Sciatic nerve (tissue), 2 donors: ENCODE data around the gene KRT2. TPM values are rescaled to one million over a fixed set of nuclear protein-coding genes. Genes with fewer than 3 reads are reported as not detected.

Experiments
- ATAC-seq: fragments of 200-7000 bp; cut with Tn5 transposase; one replicate; pipeline ENCODE4 v1.9.1; 2020; ENCODE audit warnings: mild to moderate bottlenecking, moderate library complexity
- DNase-seq: peaks from one replicate; pipeline ENCODE4 v3.0.0-alpha.2; 2020; ENCODE audit warnings: low spot score
- intact Hi-C: fragments of 100-400 bp; cut with DNase I; formaldehyde crosslinking; loops from one replicate; pipeline ENCODE4 v1.14.2; 2022
- total RNA-seq: library from RNA; stranded (reverse); fragmentation: NEBNext Ultra II Directional; extraction: Animal tissue kit (Norgen Biotek cat#: 25700); gene quantifications from one replicate; pipeline ENCODE4 v1.2.1, GENCODE V29; 2021
- donor health status: DM: no; HTN: no; CAD: no.
- donor health status: DM: no; HTN: no; CAD: no.

KRT2 gene
- total RNA-seq, 1 donor from 2014 or later = not detected

GRCh38 chr12:52686756-52687487, 34.9 kb upstream of the KRT2 start:
- intact Hi-C loops = no loop called here
- DNase-seq (no peak), ATAC-seq (no peak)

- ATAC-seq (no peak), DNase-seq (no peak)
- intact Hi-C loops = no loop called here
Measured at GRCh38 chr12:52686063-52686462, 34.1 kb upstream of the KRT2 start.

GRCh38 chr12:52685406-52685890, 33.4 kb upstream of the KRT2 start:
- DNase-seq (no peak), ATAC-seq (no peak)
- intact Hi-C loops = no loop called here

GRCh38 chr12:52684431-52684830, 32.4 kb upstream of the KRT2 start:
- intact Hi-C loops = no loop called here
- DNase-seq (no peak), ATAC-seq (no peak)

GRCh38 chr12:52683575-52684300, 31.7 kb upstream of the KRT2 start:
- ATAC-seq (no peak), DNase-seq (no peak)
- intact Hi-C loops = no loop called here

- intact Hi-C loops = no loop called here
- DNase-seq (no peak), ATAC-seq (peak; percentile 63)
Measured at GRCh38 chr12:52682938-52683574, 31.0 kb upstream of the KRT2 start.

GRCh38 chr12:52682381-52682660, 30.3 kb upstream of the KRT2 start:
- intact Hi-C loops = no loop called here
- DNase-seq = no peak
- ATAC-seq = no peak

- DNase-seq = no peak
- ATAC-seq = no peak
- intact Hi-C loops = no loop called here
Measured at GRCh38 chr12:52681526-52682380, 29.7 kb upstream of the KRT2 start.

- DNase-seq (no peak), ATAC-seq (no peak)
- intact Hi-C loops = no loop called here
Measured at GRCh38 chr12:52680363-52680762, 28.4 kb upstream of the KRT2 start, which contains the start of gene KRT1. Gene KRT1, minus strand, starts transcription at chr12:52680407. Its CDS starts 59 bp downstream, at chr12:52680348.

- DNase-seq = no peak
- no peak for ATAC-seq
- intact Hi-C loops = no loop called here
Measured at GRCh38 chr12:52679875-52680274, 27.9 kb upstream of the KRT2 start.

- ATAC-seq (no peak), DNase-seq (no peak)
- intact Hi-C loops = no loop called here
Measured at GRCh38 chr12:52677671-52678070, 25.7 kb upstream of the KRT2 start.

- no peak for ATAC-seq
- intact Hi-C loops = no loop called here
- no peak for DNase-seq
Measured at GRCh38 chr12:52677126-52677525, 25.1 kb upstream of the KRT2 start.

- intact Hi-C loops = no loop called here
- DNase-seq (no peak), ATAC-seq (no peak)
Measured at GRCh38 chr12:52676163-52676562, 24.2 kb upstream of the KRT2 start.

- no peak for DNase-seq
- intact Hi-C loops = no loop called here
- no peak for ATAC-seq
Measured at GRCh38 chr12:52675301-52675701, 23.3 kb upstream of the KRT2 start.

- DNase-seq (no peak), ATAC-seq (no peak)
- intact Hi-C loops = no loop called here
Measured at GRCh38 chr12:52674433-52674775, 22.4 kb upstream of the KRT2 start.

GRCh38 chr12:52673713-52674432, 21.9 kb upstream of the KRT2 start:
- DNase-seq (no peak), ATAC-seq (no peak)
- intact Hi-C loops = no loop called here

- intact Hi-C loops = no loop called here
- DNase-seq = no peak
- ATAC-seq = no peak
Measured at GRCh38 chr12:52673217-52673616, 21.2 kb upstream of the KRT2 start.

GRCh38 chr12:52672321-52672933, 20.4 kb upstream of the KRT2 start:
- no peak for DNase-seq
- intact Hi-C loops = no loop called here
- no peak for ATAC-seq
